Measurements from ENCODE around the gene ADCY1. TPM values are rescaled to one million over a fixed set of nuclear protein-coding genes. Genes with fewer than 3 reads are reported as not detected.

The ADCY1 gene
- total RNA-seq, 1 experiment from 2014 or later: not detected

DNA sequence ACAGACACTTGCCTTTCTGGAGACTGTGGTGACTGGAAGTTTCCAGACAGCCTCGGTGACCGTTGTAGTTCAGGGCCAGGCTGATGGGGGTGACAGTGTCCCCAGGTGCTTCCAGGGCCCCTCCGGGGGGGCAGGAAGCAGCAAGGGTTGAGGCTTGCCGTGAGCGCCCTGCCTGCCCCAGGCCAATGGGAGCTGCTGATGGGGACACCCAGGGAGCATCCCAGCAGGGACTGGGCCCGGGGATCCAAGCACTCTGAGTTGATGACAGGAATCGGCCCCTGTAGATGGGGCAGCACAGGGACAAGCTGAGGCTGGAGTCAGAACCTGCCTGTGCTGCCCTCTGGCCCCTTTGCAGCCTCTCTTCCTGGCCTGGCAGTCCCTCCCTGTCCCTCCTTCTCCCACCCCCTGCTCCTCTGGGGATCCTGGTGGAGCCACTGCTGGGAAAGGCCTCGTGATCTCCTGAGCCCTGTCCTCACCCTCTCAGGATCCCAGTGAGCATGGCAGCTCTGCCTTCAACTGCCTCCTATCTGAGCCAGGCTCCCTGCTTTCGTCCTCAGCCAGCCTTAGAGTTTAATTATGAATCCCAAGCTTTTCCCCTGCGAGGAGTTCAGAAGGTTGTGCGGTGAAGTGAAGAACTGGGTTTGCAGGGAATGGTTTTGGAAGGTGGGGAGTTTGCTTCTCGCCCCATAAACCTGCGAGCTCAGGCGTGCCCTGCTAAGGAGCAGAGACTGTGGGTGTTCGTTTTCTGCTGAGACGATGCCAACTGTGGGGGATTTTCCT, 84.7 kb downstream of the ADCY1 start:
- no peak for DNase-seq
- H3K36me3 ChIP-seq (ENCODE audit: insufficient read depth, low read length): no peaks in the 10 kb centered on the region
- H3K9me2 ChIP-seq (replicated peaks; ENCODE audit: insufficient read depth, low read length): no peaks in the 10 kb centered on the region
- H3K9me3 ChIP-seq (ENCODE audit: low read length): no peaks in the 10 kb centered on the region
- H3K79me2 ChIP-seq (ENCODE audit: low read length): no peaks in the 10 kb centered on the region
- no peak overlapping the region for H3K27ac ChIP-seq (ENCODE audit: low read length)
- no peaks in the 10 kb centered on the region for H4K20me1 ChIP-seq (ENCODE audit: insufficient read depth, low read depth, low read length)
- no peak overlapping the region for H3K9ac ChIP-seq (ENCODE audit: low read length)
- no peaks in the 10 kb centered on the region for H3K27me3 ChIP-seq (ENCODE audit: low read length)
- H3K4me3 ChIP-seq (ENCODE audit: low read length): no peak overlapping the region
- no peaks in the 10 kb centered on the region for H3K4me1 ChIP-seq (ENCODE audit: low read length)
- H3K4me2 ChIP-seq (ENCODE audit: low read depth, low read length, poor library complexity, severe bottlenecking): no peak overlapping the region
- H2AFZ ChIP-seq (ENCODE audit: low read length): no peak overlapping the region

DNA sequence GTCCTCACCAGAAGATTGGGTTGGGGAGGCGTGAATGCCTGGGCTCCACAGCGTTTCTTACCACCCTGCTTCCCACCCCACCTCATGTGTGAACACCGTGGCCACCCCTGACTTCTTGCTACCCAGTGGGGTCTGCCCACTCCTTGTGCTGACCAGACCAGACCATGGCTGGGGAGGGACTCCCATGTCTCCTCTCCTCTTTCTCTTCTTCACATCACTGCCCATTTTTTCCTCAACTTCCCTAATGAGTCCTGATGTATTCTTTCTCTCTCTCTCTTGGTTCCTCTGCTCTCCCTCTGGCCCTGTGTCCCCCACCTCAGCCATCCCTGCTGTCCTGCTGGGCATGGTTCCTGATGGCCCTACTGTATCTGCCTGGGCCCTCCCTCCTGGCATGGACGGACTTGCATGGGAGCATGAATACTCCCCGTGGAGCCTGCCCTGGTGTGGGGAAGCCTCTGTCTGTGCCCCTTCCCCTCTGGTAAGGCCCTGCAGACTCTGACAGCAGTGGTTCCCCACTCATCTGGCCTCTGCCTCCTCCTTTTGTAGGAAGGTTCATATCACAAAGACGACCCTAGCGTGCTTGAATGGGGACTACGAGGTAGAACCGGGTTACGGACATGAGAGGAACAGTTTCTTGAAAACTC, 85.5 kb downstream of the ADCY1 start:
- H3K4me1 ChIP-seq (ENCODE audit: low read length): no peaks in the 10 kb centered on the region
- no peak overlapping the region for H3K4me3 ChIP-seq (ENCODE audit: low read length)
- H3K9me3 ChIP-seq (ENCODE audit: low read length): no peaks in the 10 kb centered on the region
- H4K20me1 ChIP-seq (ENCODE audit: insufficient read depth, low read depth, low read length): no peaks in the 10 kb centered on the region
- H3K4me2 ChIP-seq (ENCODE audit: low read depth, low read length, poor library complexity, severe bottlenecking): no peak overlapping the region
- no peak overlapping the region for H3K9ac ChIP-seq (ENCODE audit: low read length)
- H2AFZ ChIP-seq (ENCODE audit: low read length): no peak overlapping the region
- no peaks in the 10 kb centered on the region for H3K79me2 ChIP-seq (ENCODE audit: low read length)
- H3K27ac ChIP-seq (ENCODE audit: low read length): no peak overlapping the region
- no peak for DNase-seq
- no peaks in the 10 kb centered on the region for H3K36me3 ChIP-seq (ENCODE audit: insufficient read depth, low read length)
- no peaks in the 10 kb centered on the region for H3K9me2 ChIP-seq (replicated peaks; ENCODE audit: insufficient read depth, low read length)
- no peaks in the 10 kb centered on the region for H3K27me3 ChIP-seq (ENCODE audit: low read length)

DNA sequence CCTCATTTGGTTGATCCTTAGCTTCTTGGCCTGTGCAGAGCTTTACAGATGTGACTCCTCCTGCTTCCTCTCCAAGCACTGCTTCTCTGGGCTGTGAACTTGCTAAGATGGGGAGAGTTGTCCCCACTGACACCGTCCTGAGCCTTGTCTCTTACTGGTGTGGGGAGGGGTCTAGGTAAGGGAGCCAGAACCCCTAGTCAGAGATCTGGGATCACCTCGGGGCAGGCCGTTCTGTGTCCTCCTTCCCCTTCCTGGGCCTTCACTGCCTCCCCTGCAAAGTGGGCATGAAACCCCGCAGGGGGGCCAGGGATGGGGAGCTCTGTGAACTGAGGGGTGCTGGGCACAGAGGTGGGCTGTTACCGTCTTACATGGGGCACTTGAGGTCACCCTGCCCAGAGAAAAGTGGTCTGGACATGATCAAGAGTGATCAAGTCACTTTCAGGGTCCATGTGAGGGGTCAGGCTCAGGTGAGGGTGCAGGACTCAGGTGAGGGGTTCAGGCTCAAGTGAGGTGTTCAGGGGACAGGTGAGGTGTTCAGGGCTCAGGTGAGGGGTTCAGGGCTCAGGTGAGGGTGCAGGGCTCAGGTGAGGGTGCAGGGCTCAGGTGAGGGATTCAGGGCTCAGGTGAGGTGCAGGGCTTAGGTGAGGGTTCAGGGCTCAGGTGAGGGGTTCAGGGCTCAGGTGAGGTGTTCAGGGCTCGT, 86.2 kb downstream of the ADCY1 start:
- H3K9me2 ChIP-seq (replicated peaks; ENCODE audit: insufficient read depth, low read length): no peaks in the 10 kb centered on the region
- no peak overlapping the region for H3K4me2 ChIP-seq (ENCODE audit: low read depth, low read length, poor library complexity, severe bottlenecking)
- H4K20me1 ChIP-seq (ENCODE audit: insufficient read depth, low read depth, low read length): no peaks in the 10 kb centered on the region
- H3K36me3 ChIP-seq (ENCODE audit: insufficient read depth, low read length): no peaks in the 10 kb centered on the region
- H3K4me3 ChIP-seq (ENCODE audit: low read length): no peak overlapping the region
- no peak overlapping the region for H2AFZ ChIP-seq (ENCODE audit: low read length)
- no peak for DNase-seq
- no peak overlapping the region for H3K27ac ChIP-seq (ENCODE audit: low read length)
- H3K4me1 ChIP-seq (ENCODE audit: low read length): no peaks in the 10 kb centered on the region
- H3K27me3 ChIP-seq (ENCODE audit: low read length): no peaks in the 10 kb centered on the region
- no peak overlapping the region for H3K9ac ChIP-seq (ENCODE audit: low read length)
- no peaks in the 10 kb centered on the region for H3K79me2 ChIP-seq (ENCODE audit: low read length)
- no peaks in the 10 kb centered on the region for H3K9me3 ChIP-seq (ENCODE audit: low read length)

DNA sequence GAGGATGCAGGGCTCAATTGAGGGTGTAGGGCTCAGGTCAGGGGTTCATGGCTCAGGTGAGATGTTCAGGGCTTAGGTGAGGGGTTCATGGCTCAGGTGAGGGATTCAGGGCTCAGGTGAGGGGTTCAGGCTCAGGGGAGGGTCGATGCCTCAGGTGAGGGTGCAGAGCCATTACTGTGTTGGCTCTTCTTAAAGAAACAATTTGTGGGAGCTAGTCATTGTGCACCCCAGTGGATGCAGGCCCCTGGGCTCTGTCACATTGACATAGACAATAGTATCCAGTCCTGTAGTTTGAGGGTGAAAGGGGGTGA, 86.7 kb downstream of the ADCY1 start:
- H3K36me3 ChIP-seq (ENCODE audit: insufficient read depth, low read length): no peaks in the 10 kb centered on the region
- no peak overlapping the region for H3K9ac ChIP-seq (ENCODE audit: low read length)
- no peak overlapping the region for H3K4me3 ChIP-seq (ENCODE audit: low read length)
- no peaks in the 10 kb centered on the region for H3K4me1 ChIP-seq (ENCODE audit: low read length)
- H4K20me1 ChIP-seq (ENCODE audit: insufficient read depth, low read depth, low read length): no peaks in the 10 kb centered on the region
- H3K9me2 ChIP-seq (replicated peaks; ENCODE audit: insufficient read depth, low read length): no peaks in the 10 kb centered on the region
- no peak for DNase-seq
- no peak overlapping the region for H3K4me2 ChIP-seq (ENCODE audit: low read depth, low read length, poor library complexity, severe bottlenecking)
- H3K9me3 ChIP-seq (ENCODE audit: low read length): no peaks in the 10 kb centered on the region
- H2AFZ ChIP-seq (ENCODE audit: low read length): no peak overlapping the region
- no peaks in the 10 kb centered on the region for H3K79me2 ChIP-seq (ENCODE audit: low read length)
- no peaks in the 10 kb centered on the region for H3K27me3 ChIP-seq (ENCODE audit: low read length)
- H3K27ac ChIP-seq (ENCODE audit: low read length): no peak overlapping the region

DNA sequence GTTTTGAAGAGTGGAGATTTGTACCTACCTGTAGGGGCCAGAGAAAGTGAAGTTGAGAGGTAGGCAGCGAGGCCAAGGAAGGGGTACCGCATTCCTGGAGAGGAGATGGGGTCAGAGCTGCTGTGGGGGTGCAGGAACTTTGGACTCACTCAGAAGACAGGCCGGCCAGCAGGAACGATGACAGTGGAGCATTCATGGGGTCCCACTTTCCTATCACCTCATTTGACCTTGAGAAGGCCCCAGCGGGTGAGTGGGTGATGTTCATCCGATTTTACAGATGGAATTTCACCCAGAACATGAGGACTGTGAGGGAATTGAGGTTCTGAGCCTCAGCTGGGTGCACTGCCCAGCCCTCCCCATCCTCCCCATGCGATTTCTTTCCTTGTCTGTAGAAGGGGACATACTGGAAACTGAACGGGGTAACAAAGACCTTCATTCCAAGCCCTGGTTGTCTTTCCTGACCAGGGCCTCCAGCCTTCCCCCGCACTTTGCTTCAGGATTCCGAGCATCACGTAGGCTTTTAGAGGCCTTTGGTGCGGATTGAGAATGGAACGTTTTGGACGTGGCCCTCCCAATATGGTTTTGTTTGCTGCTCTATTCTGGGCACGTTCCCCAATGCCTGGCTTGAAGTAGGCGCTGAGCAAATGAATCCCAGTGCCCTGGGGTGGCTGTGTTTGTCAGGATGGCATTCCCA, 87.3 kb downstream of the ADCY1 start:
- Histone ChIP-seq H3K36me3 (ENCODE audit: insufficient read depth, low read length) (no peaks in the 10 kb centered on the region), H3K79me2 (ENCODE audit: low read length) (no peaks in the 10 kb centered on the region), H3K27me3 (ENCODE audit: low read length) (no peaks in the 10 kb centered on the region), H3K9me3 (ENCODE audit: low read length) (no peaks in the 10 kb centered on the region), H3K4me2 (ENCODE audit: low read depth, low read length, poor library complexity, severe bottlenecking) (no peak overlapping the region), H2AFZ (ENCODE audit: low read length) (no peak overlapping the region), H3K4me3 (ENCODE audit: low read length) (no peak overlapping the region), H3K9ac (ENCODE audit: low read length) (no peak overlapping the region), H3K9me2 (replicated peaks; ENCODE audit: insufficient read depth, low read length) (no peaks in the 10 kb centered on the region), H3K4me1 (ENCODE audit: low read length) (no peaks in the 10 kb centered on the region), H3K27ac (ENCODE audit: low read length) (no peak overlapping the region), H4K20me1 (ENCODE audit: insufficient read depth, low read depth, low read length) (no peaks in the 10 kb centered on the region)
- no peak for DNase-seq

DNA sequence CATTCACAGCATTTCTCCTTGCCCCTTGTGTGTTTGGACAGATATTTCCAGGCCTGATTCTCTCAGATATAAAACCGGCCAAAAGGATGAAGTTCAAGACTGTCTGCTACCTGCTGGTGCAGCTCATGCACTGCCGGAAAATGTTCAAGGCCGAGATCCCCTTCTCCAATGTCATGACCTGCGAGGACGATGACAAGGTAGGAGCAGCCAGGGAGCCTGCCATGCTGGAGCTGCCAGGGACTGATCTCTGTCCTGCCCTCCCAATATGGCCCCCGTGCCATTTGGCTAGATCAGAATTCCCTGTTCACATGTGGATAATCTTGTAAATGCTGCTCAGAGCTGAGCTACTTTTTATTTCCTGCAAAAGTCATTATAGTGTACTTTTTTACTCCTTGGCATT, 87.8 kb downstream of the ADCY1 start:
- H3K4me2 ChIP-seq (ENCODE audit: low read depth, low read length, poor library complexity, severe bottlenecking): no peak overlapping the region
- H4K20me1 ChIP-seq (ENCODE audit: insufficient read depth, low read depth, low read length): no peaks in the 10 kb centered on the region
- no peaks in the 10 kb centered on the region for H3K79me2 ChIP-seq (ENCODE audit: low read length)
- no peaks in the 10 kb centered on the region for H3K36me3 ChIP-seq (ENCODE audit: insufficient read depth, low read length)
- no peaks in the 10 kb centered on the region for H3K4me1 ChIP-seq (ENCODE audit: low read length)
- H2AFZ ChIP-seq (ENCODE audit: low read length): no peak overlapping the region
- H3K27ac ChIP-seq (ENCODE audit: low read length): no peak overlapping the region
- no peaks in the 10 kb centered on the region for H3K9me3 ChIP-seq (ENCODE audit: low read length)
- no peak overlapping the region for H3K4me3 ChIP-seq (ENCODE audit: low read length)
- H3K27me3 ChIP-seq (ENCODE audit: low read length): no peaks in the 10 kb centered on the region
- no peak overlapping the region for H3K9ac ChIP-seq (ENCODE audit: low read length)
- H3K9me2 ChIP-seq (replicated peaks; ENCODE audit: insufficient read depth, low read length): no peaks in the 10 kb centered on the region
- DNase-seq: no peak

DNA sequence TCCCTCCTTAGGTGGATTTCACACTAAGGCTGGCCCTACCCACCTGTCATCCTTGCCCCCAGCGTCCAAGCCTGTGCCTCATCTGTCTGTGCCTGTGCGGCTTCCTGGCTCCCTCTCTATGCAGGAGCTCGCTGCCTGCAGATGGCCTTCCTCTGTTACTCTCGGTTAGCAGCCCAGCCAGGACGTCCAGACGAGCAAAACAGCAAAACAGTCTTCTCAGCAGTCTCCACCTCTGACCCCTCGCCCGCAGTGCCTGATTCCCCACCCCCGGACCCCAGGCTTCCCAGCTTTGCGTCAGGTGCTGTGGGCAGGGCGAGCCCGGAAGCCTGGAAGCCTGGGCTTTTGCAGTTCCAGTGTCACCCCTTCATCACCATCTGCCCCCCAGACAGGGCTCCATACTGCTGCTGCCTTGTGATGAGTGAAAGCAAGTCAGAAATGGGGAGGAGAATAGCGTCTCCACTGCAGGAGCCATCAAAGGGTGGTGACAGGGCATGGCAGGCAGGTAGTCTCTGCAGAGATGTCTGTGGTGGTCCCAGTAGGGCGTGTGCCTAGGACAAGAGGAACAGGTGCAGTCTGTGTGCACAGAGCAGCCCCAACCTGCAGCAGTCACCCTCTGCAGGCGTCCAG, 88.5 kb downstream of the ADCY1 start:
- Histone ChIP-seq H3K4me1 (ENCODE audit: low read length) (no peaks in the 10 kb centered on the region), H3K27ac (ENCODE audit: low read length) (no peak overlapping the region), H3K4me2 (ENCODE audit: low read depth, low read length, poor library complexity, severe bottlenecking) (no peak overlapping the region), H2AFZ (ENCODE audit: low read length) (no peak overlapping the region), H3K36me3 (ENCODE audit: insufficient read depth, low read length) (no peaks in the 10 kb centered on the region), H3K9me2 (replicated peaks; ENCODE audit: insufficient read depth, low read length) (no peaks in the 10 kb centered on the region), H4K20me1 (ENCODE audit: insufficient read depth, low read depth, low read length) (no peaks in the 10 kb centered on the region), H3K79me2 (ENCODE audit: low read length) (no peaks in the 10 kb centered on the region), H3K4me3 (ENCODE audit: low read length) (no peak overlapping the region), H3K9me3 (ENCODE audit: low read length) (no peaks in the 10 kb centered on the region), H3K27me3 (ENCODE audit: low read length) (no peaks in the 10 kb centered on the region), H3K9ac (ENCODE audit: low read length) (no peak overlapping the region)
- no peak for DNase-seq

All from Karpas-422 (cell line).